Mesendoderm (in vitro differentiated cells): ENCODE results near the gene POMGNT2.

Experiments used
- DNase-seq: peaks from one replicate; pipeline ENCODE4 v3.0.0; 2013
- H2AK5ac ChIP-seq: 2 replicates; pipeline ENCODE4 v1.6.1; 2013; ENCODE audit warnings: low read length, inconsistent platforms
- H2BK120ac ChIP-seq: 2 replicates; pipeline ENCODE4 v1.6.1; 2013; ENCODE audit warnings: low read depth, mild to moderate bottlenecking, low read length, moderate library complexity, mixed read lengths
- H2BK15ac ChIP-seq: replicated peaks from 2 replicates; pipeline ENCODE4 v1.6.1; 2013; ENCODE audit warnings: low read depth, mild to moderate bottlenecking, moderate library complexity
- H2BK5ac ChIP-seq: 2 replicates; pipeline ENCODE4 v1.6.1; 2013; ENCODE audit warnings: low read length, inconsistent platforms
- H3K18ac ChIP-seq: 2 replicates; pipeline ENCODE4 v1.6.1; 2013; ENCODE audit warnings: mild to moderate bottlenecking, low read length, mixed read lengths
- H3K23ac ChIP-seq: one replicate; pipeline ENCODE4 v1.6.1; 2013; ENCODE audit warnings: low read length
- H3K27ac ChIP-seq: 2 replicates; pipeline ENCODE4 v1.5.1; 2013; ENCODE audit warnings: low read depth, mild to moderate bottlenecking, inconsistent platforms, low read length, moderate library complexity
- H3K27me3 ChIP-seq: 2 replicates; pipeline ENCODE4 v1.6.1; 2013; ENCODE audit warnings: low read length, control low read depth, mild to moderate bottlenecking, inconsistent platforms; ENCODE audit not compliant: insufficient read depth, poor library complexity
- H3K36me3 ChIP-seq: 2 replicates; pipeline ENCODE4 v1.6.1; 2013; ENCODE audit warnings: low read length, inconsistent platforms; ENCODE audit not compliant: control insufficient read depth, insufficient read depth
- H3K4ac ChIP-seq: one replicate; pipeline ENCODE4 v1.6.1; 2013; ENCODE audit warnings: low read depth, mild to moderate bottlenecking, low read length, moderate library complexity
- H3K4me1 ChIP-seq: 2 replicates; pipeline ENCODE4 v1.6.1; 2013; ENCODE audit warnings: low read depth, low read length, inconsistent platforms; ENCODE audit not compliant: control insufficient read depth
- H3K4me2 ChIP-seq: 2 replicates; pipeline ENCODE4 v1.6.1; 2013; ENCODE audit warnings: low read length
- H3K4me3 ChIP-seq: 2 replicates; pipeline ENCODE4 v1.5.1; 2013; ENCODE audit warnings: mild to moderate bottlenecking, low read length
- H3K56ac ChIP-seq: one replicate; pipeline ENCODE4 v1.6.1; 2013; ENCODE audit warnings: low read length
- H3K79me1 ChIP-seq: 2 replicates; pipeline ENCODE4 v1.6.1; 2013; ENCODE audit warnings: low read length, inconsistent platforms
- H3K79me2 ChIP-seq: 2 replicates; pipeline ENCODE4 v1.6.1; 2013; ENCODE audit warnings: mild to moderate bottlenecking, low read length; ENCODE audit not compliant: control insufficient read depth, insufficient read depth
- H3K9ac ChIP-seq: 2 replicates; pipeline ENCODE4 v1.6.1; 2013; ENCODE audit warnings: low read length, inconsistent platforms
- H4K5ac ChIP-seq: one replicate; pipeline ENCODE4 v1.6.1; 2013; ENCODE audit warnings: low read length
- H4K8ac ChIP-seq: one replicate; pipeline ENCODE4 v1.6.1; 2013; ENCODE audit warnings: low read depth, mild to moderate bottlenecking, control low read depth, low read length, moderate library complexity
- WGBS: extraction: QIAGEN DNeasy Blood & Tissue Kit; methylation state at CpG from one replicate; pipeline ENCODE4 v1.1.7; 2013; ENCODE audit warnings: low lambda C conversion rate, missing lambda C conversion rate; ENCODE audit not compliant: insufficient coverage; ENCODE audit errors: extremely low coverage; 5-methylcytosine and 5-hydroxymethylcytosine counted together

POMGNT2 gene

GRCh38 chr3:43063114-43063513 is 42.8 kb downstream of the POMGNT2 start:
- Histone ChIP-seq H2BK5ac (peak overlapping the region; percentile 22), H3K4ac (no peak overlapping the region), H3K36me3 (no peaks in the 10 kb centered on the region), H2AK5ac (peak overlapping the region; percentile 49), H3K18ac (no peak overlapping the region), H3K4me2 (no peak overlapping the region), H3K56ac (peak overlapping the region; percentile 47), H3K23ac (no peak overlapping the region), H3K27ac (no peak overlapping the region), H3K4me3 (no peak overlapping the region), H3K4me1 (peaks cover 4% of the 10 kb centered on the region), H4K8ac (no peak overlapping the region), H2BK120ac (no peak overlapping the region), H3K79me1 (no peaks in the 10 kb centered on the region), H3K27me3 (no peaks in the 10 kb centered on the region), H3K79me2 (no peaks in the 10 kb centered on the region), H2BK15ac (no peak overlapping the region), H4K5ac (no peak overlapping the region), H3K9ac (no peak overlapping the region)
- peak; percentile 2 for DNase-seq
- WGBS, result no CpG with 5 or more reads among the region's 5 CpGs

- H3K4me2 ChIP-seq, result no peak overlapping the region
- no peak overlapping the region for H3K18ac ChIP-seq
- no CpG with 5 or more reads among the region's 8 CpGs for WGBS
- no peaks in the 10 kb centered on the region for H3K27me3 ChIP-seq
- H3K79me1 ChIP-seq, result no peaks in the 10 kb centered on the region
- H2BK120ac ChIP-seq, result no peak overlapping the region
- no peaks in the 10 kb centered on the region for H3K36me3 ChIP-seq
- no peaks in the 10 kb centered on the region for H3K79me2 ChIP-seq
- H3K23ac ChIP-seq, result no peak overlapping the region
- no peak overlapping the region for H4K5ac ChIP-seq
- no peak overlapping the region for H3K4me3 ChIP-seq
- peak overlapping the region; percentile 22 for H2BK5ac ChIP-seq
- no peak overlapping the region for H3K27ac ChIP-seq
- no peak overlapping the region for H3K4ac ChIP-seq
- H3K56ac ChIP-seq, result peak overlapping the region; percentile 47
- no peak overlapping the region for H3K9ac ChIP-seq
- no peak overlapping the region for H4K8ac ChIP-seq
- no peak overlapping the region for H2BK15ac ChIP-seq
- DNase-seq, result peak; percentile 87
- peaks cover 4% of the 10 kb centered on the region for H3K4me1 ChIP-seq
- peak overlapping the region; percentile 49 for H2AK5ac ChIP-seq
Measured at GRCh38 chr3:43062564-43063040, 43.3 kb downstream of the POMGNT2 start.

DNA sequence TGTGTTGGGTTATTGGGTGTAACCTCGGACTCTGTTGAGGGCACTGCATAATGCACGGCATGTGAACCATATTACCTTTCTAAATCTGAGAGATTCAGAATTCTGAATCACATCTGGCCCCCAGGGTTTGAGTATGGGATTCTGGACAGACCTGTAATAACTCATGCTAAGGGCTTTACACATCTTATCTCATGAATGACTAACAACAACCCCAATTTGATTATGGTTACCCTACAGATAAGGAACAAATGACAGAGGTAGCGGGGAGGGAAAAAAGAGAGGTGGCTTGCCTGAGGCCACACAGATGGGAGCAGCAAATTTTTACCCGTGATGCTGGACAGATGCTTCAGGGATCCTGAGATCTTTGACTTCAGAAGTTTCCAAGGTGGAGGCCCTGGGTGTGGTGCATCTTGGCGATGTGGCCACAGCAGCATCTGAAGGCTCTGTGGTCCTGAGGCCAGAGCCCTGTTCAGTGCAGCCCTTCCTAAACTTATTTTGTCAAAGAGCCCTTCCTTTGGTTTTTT is 43.8 kb downstream of the POMGNT2 start:
- no peak overlapping the region for H3K9ac ChIP-seq
- H2BK5ac ChIP-seq, result no peak overlapping the region
- no peak overlapping the region for H3K56ac ChIP-seq
- no CpG with 5 or more reads among the region's 5 CpGs for WGBS
- H3K79me2 ChIP-seq, result no peaks in the 10 kb centered on the region
- no peak overlapping the region for H4K5ac ChIP-seq
- H3K4me2 ChIP-seq, result no peak overlapping the region
- no peak overlapping the region for H3K27ac ChIP-seq
- no peak overlapping the region for H2BK120ac ChIP-seq
- H3K23ac ChIP-seq, result no peak overlapping the region
- no peak overlapping the region for H3K4ac ChIP-seq
- no peaks in the 10 kb centered on the region for H3K27me3 ChIP-seq
- H2AK5ac ChIP-seq, result no peak overlapping the region
- H3K36me3 ChIP-seq, result no peaks in the 10 kb centered on the region
- no peak overlapping the region for H4K8ac ChIP-seq
- DNase-seq, result peak; percentile 41
- H3K79me1 ChIP-seq, result no peaks in the 10 kb centered on the region
- no peak overlapping the region for H2BK15ac ChIP-seq
- no peak overlapping the region for H3K4me3 ChIP-seq
- peaks cover 4% of the 10 kb centered on the region for H3K4me1 ChIP-seq
- no peak overlapping the region for H3K18ac ChIP-seq

GRCh38 chr3:43061101-43061895 is 44.6 kb downstream of the POMGNT2 start:
- no peaks in the 10 kb centered on the region for H3K79me2 ChIP-seq
- no peaks in the 10 kb centered on the region for H3K79me1 ChIP-seq
- H3K9ac ChIP-seq, result no peak overlapping the region
- H3K36me3 ChIP-seq, result no peaks in the 10 kb centered on the region
- H2BK120ac ChIP-seq, result no peak overlapping the region
- no peak overlapping the region for H4K8ac ChIP-seq
- H3K23ac ChIP-seq, result no peak overlapping the region
- no peak overlapping the region for H2BK15ac ChIP-seq
- H2BK5ac ChIP-seq, result no peak overlapping the region
- H3K4me3 ChIP-seq, result no peak overlapping the region
- no peak overlapping the region for H4K5ac ChIP-seq
- no peak overlapping the region for H3K4ac ChIP-seq
- DNase-seq, result peak; percentile 3
- H3K4me2 ChIP-seq, result no peak overlapping the region
- no CpG with 5 or more reads among the region's 8 CpGs for WGBS
- peaks cover 4% of the 10 kb centered on the region for H3K4me1 ChIP-seq
- no peak overlapping the region for H3K56ac ChIP-seq
- no peaks in the 10 kb centered on the region for H3K27me3 ChIP-seq
- no peak overlapping the region for H2AK5ac ChIP-seq
- H3K27ac ChIP-seq, result no peak overlapping the region
- H3K18ac ChIP-seq, result no peak overlapping the region

GRCh38 chr3:43059456-43059855 is 46.4 kb downstream of the POMGNT2 start:
- H3K79me1 ChIP-seq, result no peaks in the 10 kb centered on the region
- H3K36me3 ChIP-seq, result no peaks in the 10 kb centered on the region
- no peaks in the 10 kb centered on the region for H3K27me3 ChIP-seq
- no peak overlapping the region for H3K4ac ChIP-seq
- H3K27ac ChIP-seq, result no peak overlapping the region
- H2BK15ac ChIP-seq, result no peak overlapping the region
- no peak overlapping the region for H4K8ac ChIP-seq
- no peak overlapping the region for H3K23ac ChIP-seq
- no peak overlapping the region for H3K9ac ChIP-seq
- WGBS, result no CpG with 5 or more reads among the region's 1 CpG
- H3K79me2 ChIP-seq, result no peaks in the 10 kb centered on the region
- no peak for DNase-seq
- H3K18ac ChIP-seq, result no peak overlapping the region
- no peak overlapping the region for H2AK5ac ChIP-seq
- H2BK5ac ChIP-seq, result no peak overlapping the region
- H3K4me1 ChIP-seq, result peaks cover 4% of the 10 kb centered on the region
- no peak overlapping the region for H3K56ac ChIP-seq
- no peak overlapping the region for H3K4me2 ChIP-seq
- H4K5ac ChIP-seq, result no peak overlapping the region
- H3K4me3 ChIP-seq, result no peak overlapping the region
- no peak overlapping the region for H2BK120ac ChIP-seq
